NT2/D1 (cell line): ENCODE measurements around the gene HSD17B4.

Experiments
- SUZ12 ChIP-seq: IDR thresholded peaks from 2 replicates; pipeline ENCODE4 v1.6.1; 2011; ENCODE audit not compliant: insufficient read length, insufficient read depth; ENCODE audit errors: extremely low read depth
- YY1 ChIP-seq: IDR thresholded peaks from 2 replicates; pipeline ENCODE4 v1.6.1; 2011; ENCODE audit not compliant: insufficient read length, insufficient read depth
- ZNF274 ChIP-seq: IDR thresholded peaks from 2 replicates; pipeline ENCODE4 v1.6.1; 2011; ENCODE audit warnings: mild to moderate bottlenecking, low read depth, low read length

DNA sequence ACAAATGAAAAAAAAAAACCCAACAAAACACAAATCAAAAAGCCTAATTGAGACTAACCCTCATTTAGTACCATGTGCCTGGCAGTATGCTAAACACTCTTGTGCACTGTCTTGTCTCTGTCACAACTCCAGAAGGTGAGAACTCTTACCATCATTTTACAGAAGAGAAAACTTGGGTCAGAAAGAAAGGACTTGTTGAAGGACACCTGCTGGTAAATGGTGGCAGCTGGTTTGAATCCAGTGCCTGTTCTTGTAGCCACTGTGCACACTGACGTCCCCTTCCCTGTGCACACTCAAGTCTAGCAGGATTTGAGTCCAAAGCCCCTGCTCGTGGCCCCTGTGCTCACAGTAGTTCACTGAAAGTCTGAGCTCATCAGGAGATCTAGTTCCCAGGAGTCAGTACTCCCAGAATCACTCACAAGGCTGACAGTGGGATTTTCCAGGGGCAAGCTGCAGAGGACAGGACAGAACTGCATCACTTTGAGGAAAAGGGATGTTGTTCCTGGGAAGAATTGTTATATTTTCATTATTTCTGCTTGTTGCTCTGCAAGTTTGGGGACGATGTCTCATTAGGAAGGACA, 43.0 kb upstream of the HSD17B4 start:
- no peak for TF ChIP-seq YY1
- no peak for TF ChIP-seq ZNF274
- TF ChIP-seq SUZ12, result no peak
